Limb (tissue), 2 donors: ENCODE results near the gene C1QTNF6.
"Not testable (repeated sequence)": the region's sequence is repeated elsewhere in the genome, so short reads cannot be mapped to it uniquely, and the experiment has no call there.

ENCODE experiments used
- DNase-seq, 2 donors: peaks; one replicate each; pipeline ENCODE4 v3.0.0-alpha.2; 2016; ENCODE audit errors: extremely low spot score in 2 of 2

C1QTNF6 gene

DNA sequence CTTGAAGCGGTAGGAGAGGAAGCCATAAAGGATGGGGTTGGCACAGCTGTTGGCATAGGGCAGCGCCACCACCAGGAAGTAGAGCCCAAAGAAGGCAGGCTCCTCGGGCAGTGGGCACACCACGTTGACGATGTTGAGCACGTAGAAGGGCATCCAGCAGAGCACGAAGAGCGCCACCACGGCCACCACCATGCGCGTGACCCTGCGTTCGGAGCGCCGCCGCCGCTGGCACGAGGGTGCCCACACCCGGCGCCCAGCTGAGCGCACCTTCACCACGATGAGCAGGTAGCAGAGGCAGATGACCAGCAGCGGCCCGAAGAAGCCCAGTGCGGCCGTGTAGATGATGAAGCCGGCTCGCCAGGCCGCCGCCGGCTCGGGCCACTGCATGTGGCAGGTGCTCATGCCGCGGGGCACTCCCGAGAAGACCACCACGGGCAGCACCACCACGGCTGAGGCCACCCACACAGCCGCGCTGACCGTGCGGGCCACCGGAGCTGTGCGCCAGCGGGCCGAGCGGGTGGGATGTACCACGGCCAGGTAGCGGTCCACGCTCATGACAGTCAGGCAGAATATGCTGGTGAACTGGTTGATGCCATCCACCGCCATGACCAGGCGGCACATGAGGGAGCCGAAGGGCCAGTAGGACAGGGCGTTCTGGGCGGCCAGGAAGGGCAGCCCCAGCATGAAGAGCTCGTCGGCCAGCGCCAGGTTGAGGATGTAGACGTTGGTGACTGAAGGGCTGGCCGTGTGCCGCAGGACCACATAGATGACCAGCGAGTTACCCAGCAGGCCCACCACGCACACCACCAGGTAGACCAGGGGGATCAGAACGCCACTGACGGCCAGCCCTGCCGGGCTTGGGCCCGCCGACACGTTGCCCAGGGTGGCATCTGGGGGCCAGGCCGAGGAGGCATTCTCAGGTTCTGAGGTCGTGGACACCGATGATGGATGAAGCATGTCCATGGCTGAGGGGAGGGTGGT is 19.1 kb upstream of the C1QTNF6 start:
- no peak for DNase-seq

DNA sequence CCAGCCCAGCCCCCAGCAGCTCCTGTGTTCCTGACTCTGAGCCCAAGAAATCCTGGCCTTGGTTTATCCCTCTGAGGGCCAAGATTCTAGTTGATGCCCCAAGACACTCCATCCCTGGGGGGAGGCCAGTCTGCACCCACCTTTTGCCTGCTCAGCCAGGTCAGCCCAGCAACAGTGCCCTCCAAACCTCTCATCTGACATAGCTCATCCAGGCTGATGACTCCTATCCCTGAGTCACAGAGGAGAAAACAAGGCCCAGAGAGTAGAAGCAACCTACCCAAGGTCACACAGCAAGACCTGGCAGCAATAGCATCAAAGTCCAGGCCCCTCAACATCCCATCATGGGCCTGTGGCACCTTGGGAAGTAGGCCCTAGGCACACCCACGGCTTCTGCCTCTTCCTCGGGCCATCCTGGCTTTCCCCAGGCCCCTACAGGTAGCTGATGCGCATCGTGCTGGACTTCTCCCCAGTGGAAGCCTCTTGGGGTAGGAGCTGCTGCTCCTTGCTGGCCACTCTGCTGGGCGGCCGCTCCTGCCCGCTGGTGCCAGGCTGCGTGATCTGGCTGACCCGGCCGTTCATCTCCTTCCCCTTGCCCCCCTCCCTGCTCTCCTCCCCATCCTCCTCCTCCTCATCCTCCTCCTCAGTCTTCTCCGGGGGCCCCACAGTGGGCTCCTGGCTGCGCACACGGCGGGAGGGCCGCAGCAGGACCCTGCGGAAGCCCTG is 18.2 kb upstream of the C1QTNF6 start:
- no peak for DNase-seq

DNA sequence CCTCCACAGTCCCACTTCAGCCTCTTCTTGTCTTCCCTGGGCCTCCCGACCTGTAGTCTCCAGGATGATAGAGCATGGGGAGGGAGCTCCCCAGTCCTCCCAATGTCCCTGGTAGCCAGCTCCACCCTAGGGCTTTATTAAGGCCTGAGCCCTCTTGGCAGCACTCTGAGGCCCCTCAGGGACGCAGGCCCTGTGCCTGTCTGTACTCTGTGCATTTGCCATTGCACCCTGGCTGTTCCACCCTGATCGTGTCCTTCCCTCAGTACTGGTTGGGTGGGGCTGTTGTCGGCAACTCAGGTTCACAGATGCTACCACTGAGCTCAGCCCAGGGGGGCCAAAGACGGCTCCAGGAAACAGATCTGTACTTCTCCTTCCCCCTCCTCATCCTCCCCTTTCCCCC is 17.0 kb upstream of the C1QTNF6 start:
- no peak for DNase-seq

DNA sequence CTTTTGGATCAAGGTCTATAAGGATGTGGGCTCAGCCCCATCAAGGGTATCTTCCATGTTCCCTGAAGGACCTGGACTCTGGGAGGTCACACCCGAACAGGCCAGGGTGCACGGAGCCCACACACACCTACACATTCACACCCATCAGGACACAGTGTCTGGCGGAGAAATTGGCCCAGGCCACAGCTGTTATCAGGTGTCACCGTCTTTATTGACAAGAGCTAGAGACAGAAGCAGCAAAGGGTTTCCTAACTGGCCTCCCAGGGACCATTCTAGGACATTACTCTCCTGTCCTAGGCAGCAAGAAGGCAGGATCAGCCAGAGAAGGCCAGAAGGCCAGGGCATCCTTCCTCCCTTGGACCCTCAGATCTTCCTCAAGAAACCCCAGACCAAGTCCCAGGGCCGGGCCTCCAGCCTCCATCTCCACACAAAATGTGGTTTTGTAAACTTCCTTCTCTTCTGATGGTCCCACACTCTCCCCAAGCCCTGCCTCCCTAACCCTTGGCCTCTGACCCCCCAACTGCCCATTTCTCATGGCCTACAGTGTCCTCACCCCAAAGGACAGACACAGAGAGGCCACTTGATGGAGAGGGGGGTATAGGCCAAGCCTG is 16.1 kb upstream of the C1QTNF6 start:
- no peak for DNase-seq

DNA sequence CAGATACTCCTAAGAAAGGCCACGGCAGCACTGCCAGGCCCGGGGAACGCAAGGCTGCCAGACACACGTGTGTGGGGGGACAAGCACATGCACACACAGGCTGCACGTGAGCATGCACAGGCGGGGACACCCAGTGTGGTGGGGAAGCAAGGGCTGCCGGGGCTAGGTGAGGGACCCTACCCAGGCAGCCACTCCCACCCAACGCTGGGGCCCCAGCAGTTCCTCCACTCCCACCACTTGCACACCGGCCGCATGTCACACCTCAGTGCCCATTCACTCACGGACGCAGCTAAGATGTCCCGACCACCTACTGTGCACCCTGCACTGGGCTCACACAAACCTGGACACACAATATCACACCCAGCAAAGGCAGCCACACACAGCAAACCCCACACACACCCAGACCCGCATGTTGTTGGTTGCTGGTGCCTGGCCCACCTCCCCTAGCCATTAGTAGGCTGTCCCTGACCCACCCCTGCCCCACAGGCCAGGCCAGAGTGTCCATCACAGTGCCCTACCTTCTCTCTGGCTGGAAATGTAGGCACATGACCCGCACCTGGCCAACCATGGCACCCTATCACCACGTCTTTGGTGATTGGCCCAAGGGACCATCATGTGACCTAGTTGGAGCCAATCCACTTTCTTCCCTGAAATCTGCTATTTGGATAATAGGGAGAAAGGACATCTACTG is 15.5 kb upstream of the C1QTNF6 start:
- no peak for DNase-seq

DNA sequence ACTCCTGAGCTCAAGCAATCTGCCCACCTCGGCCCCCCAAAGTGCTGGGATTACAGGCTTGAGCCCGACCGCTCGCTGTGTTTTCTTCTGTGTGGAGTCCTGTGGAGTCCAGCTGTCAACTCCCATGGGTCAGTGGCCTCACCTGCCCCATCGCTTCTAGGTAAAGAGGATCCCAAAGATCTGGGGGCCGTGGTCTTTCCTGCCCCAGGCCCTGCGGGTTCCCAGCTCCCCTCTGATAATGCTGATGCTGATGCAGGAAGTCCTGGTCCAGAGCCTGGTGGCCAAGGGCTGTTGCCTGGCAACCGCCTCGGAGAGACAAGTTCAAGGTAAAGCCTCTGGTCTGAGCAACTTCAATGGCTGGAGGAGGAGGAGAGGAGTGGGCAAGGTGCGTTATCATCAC is 14.7 kb upstream of the C1QTNF6 start:
- DNase-seq: no peak

DNA sequence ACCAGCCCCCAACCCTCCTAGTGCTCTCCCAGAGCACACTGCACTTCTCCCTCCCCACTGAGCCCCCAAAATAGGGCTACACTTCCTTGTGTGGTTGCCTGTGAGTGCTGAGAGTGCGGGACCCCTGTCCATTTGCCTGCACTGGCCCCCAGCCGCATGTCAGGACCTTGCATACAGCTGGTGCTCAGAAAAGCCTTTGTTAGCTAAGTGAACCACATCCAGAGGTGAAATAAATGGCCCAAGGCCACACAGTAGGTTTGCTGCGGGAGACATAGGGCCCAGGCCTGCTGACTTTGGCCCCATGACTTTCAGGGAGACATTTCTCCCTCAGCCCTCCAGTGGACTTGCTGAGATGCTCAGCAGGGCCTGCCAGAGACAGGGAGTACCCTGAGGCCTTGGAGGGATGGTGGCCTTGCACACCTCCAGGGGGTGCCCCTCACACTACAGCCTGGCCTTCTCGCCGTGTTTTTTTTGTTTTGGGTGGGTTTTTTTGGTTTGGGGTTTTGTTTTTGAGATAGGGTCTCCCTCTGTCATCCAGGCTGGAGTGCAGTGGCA is 14.0 kb upstream of the C1QTNF6 start:
- no peak for DNase-seq

DNA sequence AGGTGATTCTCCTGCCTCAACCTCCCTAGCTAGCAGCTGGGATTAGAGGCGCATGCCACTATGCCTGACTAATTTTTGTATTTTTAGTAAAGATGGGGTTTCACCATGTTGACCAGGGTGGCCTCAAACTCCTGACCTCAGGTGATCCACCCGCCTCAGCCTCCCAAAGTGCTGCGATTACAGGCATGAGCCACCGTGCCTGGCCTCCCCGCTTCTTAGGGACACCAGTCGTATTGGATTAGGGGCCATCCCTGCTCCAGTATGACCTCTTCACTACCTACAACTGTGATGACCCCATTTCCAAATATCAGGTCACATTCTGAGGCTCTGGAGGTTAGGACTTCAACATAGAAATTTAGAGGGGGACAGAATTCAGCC is 13.4 kb upstream of the C1QTNF6 start:
- not testable (repeated sequence) for DNase-seq

DNA sequence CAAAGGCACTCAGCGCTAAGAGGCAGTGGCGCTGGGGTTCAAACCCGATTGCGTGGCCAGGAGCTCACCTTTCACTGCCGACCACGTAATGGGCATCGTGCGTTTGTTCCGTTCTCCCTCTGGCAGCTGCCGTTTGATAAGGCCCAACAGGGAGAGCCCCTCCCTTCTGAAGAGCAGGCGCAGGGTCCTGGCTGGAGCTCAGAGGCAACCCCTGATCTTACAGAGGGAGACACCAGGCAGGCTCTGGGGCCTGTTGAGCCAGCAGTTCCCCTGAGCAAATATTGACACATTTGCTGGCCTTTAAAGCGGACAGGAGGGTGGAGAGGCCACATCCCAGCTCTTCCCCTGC is 11.7 kb upstream of the C1QTNF6 start:
- no peak for DNase-seq

DNA sequence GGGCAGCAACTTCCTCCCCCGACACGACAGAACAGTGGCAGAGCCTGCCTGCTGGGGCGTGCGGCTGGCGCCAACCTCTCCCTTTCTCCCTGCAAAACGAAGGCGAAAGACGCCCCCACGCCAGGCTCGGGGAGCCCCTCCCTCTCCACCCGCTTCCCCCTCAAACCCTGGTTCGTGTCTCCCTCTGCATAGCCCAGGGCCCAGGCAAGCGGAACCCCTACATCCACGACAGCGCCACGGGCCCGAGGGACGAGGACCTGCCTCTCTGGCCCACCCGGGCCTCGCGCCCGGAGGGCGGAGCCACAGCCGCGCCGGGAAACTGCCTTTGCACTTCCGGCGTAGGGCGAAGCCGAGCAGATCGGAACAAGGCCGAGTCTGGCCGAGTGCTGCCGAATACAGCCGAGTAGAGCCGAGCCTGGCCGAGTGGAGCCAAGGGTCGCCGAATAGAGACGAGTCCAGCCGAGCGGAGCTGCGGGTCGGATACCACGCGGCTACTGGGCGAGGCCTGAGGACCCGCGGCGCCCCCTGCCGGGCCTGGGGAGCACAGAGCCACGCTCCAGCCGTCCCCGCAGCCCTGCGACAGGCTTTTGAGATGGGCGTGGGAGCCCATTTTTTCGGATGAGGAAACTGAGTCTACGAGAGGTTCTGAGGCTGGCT is 11.2 kb upstream of the C1QTNF6 start:
- DNase-seq: peak; percentile 98 to 100

DNA sequence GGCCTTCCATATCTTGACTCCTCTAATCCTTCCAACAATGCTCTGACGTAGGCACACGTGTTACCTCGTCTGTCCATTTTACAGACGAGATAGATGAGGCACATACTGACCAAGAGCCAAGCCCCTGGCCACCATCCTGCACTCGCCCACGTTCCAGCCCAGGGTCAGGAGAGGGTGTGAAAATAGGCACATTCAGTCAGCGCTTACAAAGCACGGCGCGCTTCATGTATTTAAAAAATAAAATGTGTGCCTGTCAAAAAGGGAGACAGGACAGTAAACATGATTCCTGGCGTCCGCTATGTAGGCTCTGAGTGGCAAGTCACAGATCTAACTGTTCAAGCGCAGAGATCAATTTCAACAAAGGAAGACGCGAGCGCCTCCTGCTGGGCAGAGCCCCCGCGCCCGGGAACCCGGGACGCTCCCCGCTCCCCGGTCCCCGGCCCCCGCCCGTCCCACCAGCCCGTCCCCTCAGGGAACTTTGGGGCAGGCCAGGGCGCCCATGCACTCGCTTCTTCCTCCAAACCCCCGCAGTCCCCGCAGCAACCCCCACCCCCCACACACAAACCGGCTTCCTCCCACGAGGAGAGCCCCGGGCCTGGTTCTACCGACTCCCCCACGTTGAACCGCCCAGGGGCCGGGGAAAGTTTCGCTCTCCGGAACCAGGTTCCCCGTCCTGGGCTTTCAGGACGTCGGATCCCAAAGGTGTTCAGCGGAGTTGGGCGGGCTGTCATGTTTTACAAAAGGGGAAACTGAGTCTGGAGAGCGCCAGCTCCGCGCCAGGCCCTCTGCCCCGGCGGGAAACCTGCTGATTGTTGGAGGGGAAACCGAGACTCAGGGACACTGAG is 10.4 kb upstream of the C1QTNF6 start:
- DNase-seq: peak; percentile 85 to 93

DNA sequence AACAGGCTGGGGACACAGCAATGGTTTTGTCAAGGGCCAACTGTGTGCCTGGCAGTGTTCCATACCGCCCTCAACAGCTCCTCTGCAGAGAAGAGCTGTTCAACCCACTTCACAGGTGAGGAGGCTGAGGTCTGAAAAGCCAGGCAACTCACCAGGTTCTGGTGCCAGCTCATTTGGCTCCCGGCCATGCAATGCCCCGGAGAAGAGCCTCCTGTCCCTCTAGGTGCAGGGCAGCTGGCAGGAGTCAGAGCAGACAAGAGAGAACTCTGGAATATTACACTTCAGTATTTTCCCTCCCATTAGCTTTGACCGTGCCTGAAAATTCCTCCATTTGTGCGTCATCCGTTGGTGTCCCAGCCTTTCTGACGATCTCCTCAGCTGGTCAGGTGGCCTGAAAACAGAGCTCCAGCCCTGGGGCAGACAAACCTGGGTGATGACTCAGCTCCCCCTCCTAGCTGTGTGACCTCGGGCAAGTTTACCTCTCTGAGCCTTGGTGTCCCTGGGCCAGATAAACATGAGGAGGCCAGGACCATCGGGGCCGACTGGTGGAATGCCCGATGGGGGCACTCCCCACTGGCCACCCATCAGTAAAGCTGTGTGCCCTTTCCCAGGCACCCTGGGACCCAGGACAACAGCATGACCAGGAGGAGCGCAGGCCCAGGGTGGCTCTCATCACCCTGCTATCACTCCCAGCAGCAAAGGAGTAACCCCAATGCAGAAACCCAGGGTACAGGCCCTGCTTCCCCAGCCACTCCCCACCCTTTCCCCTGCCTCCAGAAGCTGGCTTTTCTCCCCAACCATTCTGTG is 9.6 kb upstream of the C1QTNF6 start:
- DNase-seq: no peak

DNA sequence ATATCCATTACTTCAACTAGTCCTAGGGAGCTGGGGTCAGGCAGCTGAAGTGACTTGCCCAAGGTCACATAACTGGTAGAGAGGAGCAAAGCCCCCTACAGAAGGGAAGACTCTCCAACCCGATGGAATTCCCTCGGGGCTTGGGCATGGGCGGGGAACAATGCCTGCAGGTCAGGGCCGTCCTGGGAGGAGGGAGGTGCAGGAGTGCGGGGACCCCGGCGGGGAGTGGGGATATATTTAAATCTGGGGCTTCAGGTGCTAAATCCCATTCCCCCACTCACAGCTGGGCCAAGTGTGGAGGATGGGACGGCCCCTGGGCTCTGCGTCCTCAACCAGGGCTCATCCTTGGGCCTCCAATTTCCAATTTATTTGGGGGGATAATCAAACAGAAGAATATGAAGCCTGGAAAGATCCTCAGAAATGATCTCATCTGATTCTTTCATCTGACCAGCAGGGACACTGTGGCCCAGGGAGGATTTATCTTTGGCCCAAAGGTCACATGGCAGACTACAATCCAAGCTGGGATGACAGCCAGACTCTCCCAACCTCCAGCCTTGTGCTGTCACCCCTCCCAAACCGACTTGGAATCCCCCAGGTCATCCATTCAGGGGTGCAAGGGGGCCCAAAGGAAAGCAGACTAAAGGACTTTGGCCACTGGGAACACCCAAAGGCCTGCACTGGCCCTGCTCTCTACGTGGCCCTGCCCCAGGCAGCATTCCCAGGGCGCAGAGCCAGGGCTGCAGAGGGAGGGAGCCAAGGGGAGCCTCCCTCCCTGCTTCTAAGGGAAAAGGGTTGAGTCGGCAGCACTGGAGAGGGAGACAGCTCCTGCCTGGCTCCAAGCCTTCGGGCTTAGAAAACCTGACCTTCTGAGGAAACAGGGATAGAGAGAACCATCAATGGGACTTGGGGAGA is 8.7 kb upstream of the C1QTNF6 start:
- DNase-seq: peak in 1 of 2 donors; percentile 54

DNA sequence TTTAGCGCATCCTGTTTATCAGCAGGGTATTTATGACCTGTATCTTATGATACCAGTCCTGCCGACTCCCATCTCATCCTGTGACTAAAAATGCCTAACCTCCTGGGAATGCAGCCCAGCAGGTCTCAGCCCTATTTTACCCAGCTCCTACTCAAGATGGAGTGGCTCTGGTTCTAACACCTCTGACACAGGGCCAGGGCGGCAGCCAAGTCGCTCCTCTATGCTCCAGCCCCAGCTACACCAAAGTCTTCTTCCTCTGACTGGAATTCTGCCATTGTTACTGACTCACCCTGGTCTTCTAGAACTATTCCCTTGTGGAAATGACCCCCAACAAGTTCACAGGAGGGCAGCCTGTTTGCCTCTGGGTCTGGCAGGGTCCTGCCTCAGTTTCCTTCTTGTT is 7.9 kb upstream of the C1QTNF6 start:
- DNase-seq: no peak

DNA sequence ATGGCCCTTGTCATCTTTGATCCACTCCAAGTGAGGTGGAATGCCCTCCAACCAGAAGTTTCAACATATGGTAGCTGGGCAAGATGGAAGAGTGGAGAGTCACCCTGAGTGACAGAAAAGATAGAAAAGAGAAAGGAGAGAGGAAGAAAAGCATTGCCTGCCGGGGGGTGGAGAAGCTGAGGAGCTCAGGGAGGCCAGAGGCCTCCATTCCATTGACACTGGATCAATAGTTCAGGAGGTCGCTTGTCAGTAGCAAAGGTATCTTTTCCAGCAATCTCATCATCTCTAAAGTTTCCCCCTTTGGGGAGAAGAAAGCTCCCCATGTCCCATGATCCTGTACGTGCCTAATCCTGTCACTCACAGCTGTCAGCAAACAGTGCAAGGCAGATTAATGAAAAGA is 6.7 kb upstream of the C1QTNF6 start:
- no peak for DNase-seq

DNA sequence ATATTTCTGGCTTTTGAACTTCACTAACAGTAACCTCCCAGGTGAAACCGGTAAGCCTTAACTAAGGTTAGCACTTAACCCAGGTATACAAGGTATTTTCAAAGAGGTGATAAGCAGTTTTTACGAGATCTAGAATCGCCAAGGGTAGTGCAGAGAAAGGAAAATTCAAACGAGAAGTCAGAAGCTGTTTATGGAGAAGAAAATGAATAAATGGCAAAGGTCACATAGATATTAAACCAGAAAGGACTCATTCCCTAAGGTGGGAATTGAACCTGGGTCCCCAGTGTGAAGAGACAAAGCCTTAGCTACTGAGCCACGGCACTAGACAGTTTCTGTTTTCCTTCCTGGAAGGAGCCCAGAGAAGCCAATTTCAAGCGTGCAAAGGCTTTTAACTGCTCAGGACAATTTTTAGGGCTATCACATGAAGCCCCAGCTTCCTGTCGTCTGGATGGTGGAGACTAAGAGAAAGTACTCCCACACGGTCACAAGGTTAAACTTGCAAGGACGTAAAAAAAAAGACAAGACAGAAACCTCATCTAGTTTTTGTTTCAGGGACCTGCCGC is 5.7 kb upstream of the C1QTNF6 start:
- no peak for DNase-seq

DNA sequence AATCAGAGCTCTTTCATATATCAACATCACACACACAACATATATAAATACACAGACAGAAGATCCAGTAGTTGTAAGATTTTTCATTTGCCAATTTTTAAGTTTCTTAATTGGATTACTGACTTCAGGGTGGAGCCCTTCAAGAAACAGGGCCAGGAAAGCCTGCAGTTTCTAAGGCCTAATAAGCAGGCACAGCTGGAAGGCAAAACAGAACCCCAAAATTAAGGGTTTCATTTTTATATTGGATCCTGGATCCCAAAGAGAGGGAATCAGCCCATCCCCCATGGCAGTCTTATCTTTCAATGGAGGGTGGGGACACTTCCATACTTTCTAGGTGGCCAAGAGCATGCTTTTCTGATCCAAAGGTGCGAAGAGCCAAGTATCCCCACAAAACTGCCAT is 4.7 kb upstream of the C1QTNF6 start:
- DNase-seq: no peak

DNA sequence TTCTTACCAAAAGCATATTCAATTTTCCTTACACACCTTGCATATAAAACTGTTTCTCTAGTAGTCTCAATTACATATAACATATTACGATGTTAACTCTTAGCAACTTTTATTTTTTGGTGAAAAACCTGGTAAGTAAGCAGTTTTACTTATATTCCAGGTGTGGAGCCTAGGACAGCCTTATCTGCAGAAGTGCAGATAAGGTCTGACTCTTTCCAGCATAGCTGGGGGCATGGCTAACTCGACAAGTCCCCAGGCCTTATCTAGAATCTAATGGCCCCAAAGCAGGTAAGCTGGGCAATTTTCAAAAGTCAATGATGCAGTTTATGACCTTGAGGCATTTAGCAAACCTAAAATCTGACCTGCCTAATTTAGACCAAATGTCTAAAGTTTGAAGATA is 4.2 kb upstream of the C1QTNF6 start:
- DNase-seq: no peak
